Stomach (tissue), 4 donors: Measurements from ENCODE around the gene CD99L2.

Experiments
- POLR2AphosphoS5 ChIP-seq, 3 donors: sonication (generic); formaldehyde crosslinking; IDR thresholded peaks; one replicate each; pipeline ENCODE4 v1.6.1; 2016; ENCODE audit warnings: antibody characterized with exemption in 3 of 3
- TF ChIP-seq, protein P1 (sequence below), 7 experiments: fragments of 450-650 bp in 4 of 7; fragments of 200-600 bp in 3 of 7; sonication (generic) in 3 of 7; IDR thresholded peaks; one replicate each; pipeline ENCODE4 v1.5.1; 2016 to 2019; ENCODE audit warnings: antibody characterized with exemption in 7 of 7, control low read depth in 2 of 7, mild to moderate bottlenecking in 1 of 7

DNA sequence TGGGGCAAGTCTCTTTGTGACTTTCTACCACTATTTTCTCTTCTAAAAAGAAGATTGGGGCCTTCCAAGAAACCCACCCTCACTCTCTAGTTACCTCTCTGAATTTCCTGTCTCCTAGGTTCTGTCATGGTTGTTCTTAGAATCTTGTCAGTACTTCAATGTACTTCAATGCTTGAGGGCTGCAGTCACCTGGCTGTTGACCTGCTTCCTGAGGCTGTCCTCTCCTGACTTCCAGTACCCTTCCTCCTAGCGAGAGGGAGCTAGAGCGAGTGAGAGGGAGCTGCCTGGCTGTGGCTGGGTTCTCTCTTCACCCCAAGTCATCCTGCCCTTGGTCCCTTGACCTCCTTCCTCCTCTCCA, 17.7 kb downstream of the CD99L2 start:
- TF ChIP-seq, protein P1, sequence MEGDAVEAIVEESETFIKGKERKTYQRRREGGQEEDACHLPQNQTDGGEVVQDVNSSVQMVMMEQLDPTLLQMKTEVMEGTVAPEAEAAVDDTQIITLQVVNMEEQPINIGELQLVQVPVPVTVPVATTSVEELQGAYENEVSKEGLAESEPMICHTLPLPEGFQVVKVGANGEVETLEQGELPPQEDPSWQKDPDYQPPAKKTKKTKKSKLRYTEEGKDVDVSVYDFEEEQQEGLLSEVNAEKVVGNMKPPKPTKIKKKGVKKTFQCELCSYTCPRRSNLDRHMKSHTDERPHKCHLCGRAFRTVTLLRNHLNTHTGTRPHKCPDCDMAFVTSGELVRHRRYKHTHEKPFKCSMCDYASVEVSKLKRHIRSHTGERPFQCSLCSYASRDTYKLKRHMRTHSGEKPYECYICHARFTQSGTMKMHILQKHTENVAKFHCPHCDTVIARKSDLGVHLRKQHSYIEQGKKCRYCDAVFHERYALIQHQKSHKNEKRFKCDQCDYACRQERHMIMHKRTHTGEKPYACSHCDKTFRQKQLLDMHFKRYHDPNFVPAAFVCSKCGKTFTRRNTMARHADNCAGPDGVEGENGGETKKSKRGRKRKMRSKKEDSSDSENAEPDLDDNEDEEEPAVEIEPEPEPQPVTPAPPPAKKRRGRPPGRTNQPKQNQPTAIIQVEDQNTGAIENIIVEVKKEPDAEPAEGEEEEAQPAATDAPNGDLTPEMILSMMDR (IDR thresholded peaks at IDR 0.05), result no peak
- no peak for TF ChIP-seq POLR2AphosphoS5 (IDR thresholded peaks at IDR 0.05)
